HepG2 (cell line): ENCODE data around the gene SCAF4. TPM values are rescaled to one million over a fixed set of nuclear protein-coding genes. Genes with fewer than 3 reads are reported as not detected.

Experiments
- EEA1 ChIP-seq: sonication (generic); formaldehyde crosslinking; IDR thresholded peaks from 2 replicates; pipeline ENCODE4 v1.5.1; 2020; ENCODE audit warnings: mild to moderate bottlenecking, missing genetic modification reagents, borderline replicate concordance
- FOSL1 ChIP-seq: sonication (generic); formaldehyde crosslinking; IDR thresholded peaks from 2 replicates; pipeline ENCODE4 v1.9.0; 2021; ENCODE audit warnings: missing genetic modification reagents, borderline replicate concordance
- FOXP4 ChIP-seq: sonication (generic); formaldehyde crosslinking; IDR thresholded peaks from 2 replicates; pipeline ENCODE4 v1.4.0; 2020; ENCODE audit warnings: missing genetic modification reagents
- GLI4 ChIP-seq: sonication (generic); formaldehyde crosslinking; IDR thresholded peaks from 2 replicates; pipeline ENCODE4 v1.5.1; 2020; ENCODE audit warnings: missing genetic modification reagents, mild to moderate bottlenecking, moderate library complexity, borderline replicate concordance
- HIC2 ChIP-seq: sonication (generic); formaldehyde crosslinking; IDR thresholded peaks from 2 replicates; pipeline ENCODE4 v1.9.0; 2022; ENCODE audit warnings: low read depth, missing genetic modification reagents
- JUND ChIP-seq: sonication (generic); formaldehyde crosslinking; IDR thresholded peaks from 2 replicates; pipeline ENCODE4 v1.8.0; 2022; ENCODE audit warnings: mild to moderate bottlenecking, missing genetic modification reagents
- KLF6 ChIP-seq: IDR thresholded peaks from 2 replicates; pipeline ENCODE4 v1.8.0; 2016; ENCODE audit warnings: missing biosample characterization, missing genetic modification reagents
- RAD51 ChIP-seq: fragments of 450-650 bp; IDR thresholded peaks from 2 replicates; pipeline ENCODE4 v1.6.1; 2016; ENCODE audit warnings: borderline replicate concordance
- RFX3 ChIP-seq: IDR thresholded peaks from 2 replicates; pipeline ENCODE4 v1.6.1; 2016; ENCODE audit warnings: missing biosample characterization, missing genetic modification reagents
- SMAD1 ChIP-seq: sonication (generic); formaldehyde crosslinking; IDR thresholded peaks from 2 replicates; pipeline ENCODE4 v1.4.0; 2020; ENCODE audit warnings: missing genetic modification reagents, low read depth, mild to moderate bottlenecking, borderline replicate concordance
- ZFP36L1 ChIP-seq: sonication (generic); formaldehyde crosslinking; IDR thresholded peaks from 2 replicates; pipeline ENCODE4 v1.8.0; 2022; ENCODE audit warnings: mild to moderate bottlenecking, missing genetic modification reagents, moderate library complexity
- ZMYM2 ChIP-seq: sonication (generic); formaldehyde crosslinking; IDR thresholded peaks from 2 replicates; pipeline ENCODE4 v1.8.0; 2022; ENCODE audit warnings: mild to moderate bottlenecking, missing genetic modification reagents
- ZNF253 ChIP-seq: sonication (generic); formaldehyde crosslinking; IDR thresholded peaks from 2 replicates; pipeline ENCODE4 v1.8.0; 2022; ENCODE audit warnings: mild to moderate bottlenecking, missing genetic modification reagents, borderline replicate concordance
- ZNF318 ChIP-seq: sonication (generic); formaldehyde crosslinking; IDR thresholded peaks from 2 replicates; pipeline ENCODE4 v1.4.0; 2020; ENCODE audit warnings: mild to moderate bottlenecking, missing genetic modification reagents
- ZNF337 ChIP-seq: sonication (generic); formaldehyde crosslinking; IDR thresholded peaks from 2 replicates; pipeline ENCODE4 v1.5.1; 2020; ENCODE audit warnings: missing genetic modification reagents, low read depth, mild to moderate bottlenecking, borderline replicate concordance
- ZNF550 ChIP-seq: sonication (generic); formaldehyde crosslinking; IDR thresholded peaks from 2 replicates; pipeline ENCODE4 v1.4.0; 2020; ENCODE audit warnings: mild to moderate bottlenecking, missing genetic modification reagents, borderline replicate concordance
- ZNF773 ChIP-seq: sonication (generic); formaldehyde crosslinking; IDR thresholded peaks from 2 replicates; pipeline ENCODE4 v1.4.0; 2020; ENCODE audit warnings: missing genetic modification reagents, borderline replicate concordance
- ZNF777 ChIP-seq: sonication (generic); formaldehyde crosslinking; IDR thresholded peaks from 2 replicates; pipeline ENCODE4 v1.4.0; 2020; ENCODE audit warnings: missing genetic modification reagents
- polyA plus RNA-seq, 8 experiments: library from polyadenylated mRNA; depleted of rRNA in 3 of 8; stranded (reverse) in 7 of 8; unstranded in 1 of 8; fragments of >200 nt; fragmentation: Illumina TruSeq in 4 of 8; extraction: Trizol in 4 of 8; gene quantifications; 2 replicates each; pipeline versions ENCODE4 v1.2.1 to v1.2.3, GENCODE V29; 2011 to 2016; ENCODE audit warnings: low read depth in 4 of 8, missing spikeins in 1 of 8, mixed read lengths in 1 of 8; ENCODE audit not compliant: insufficient read depth in 1 of 8
- total RNA-seq, 5 experiments: library from RNA; depleted of rRNA; stranded (reverse); fragments of >200 nt; fragmentation: Illumina TruSeq; extraction: Trizol; gene quantifications; 2 replicates each; pipeline ENCODE4 v1.2.3, GENCODE V29; 2016; ENCODE audit warnings: low read depth in 1 of 5

The SCAF4 gene
- total and polyA plus RNA-seq, 2 of the 13 experiments (the other 11 are each of a cell fraction or from before 2014, with no cell fraction given), result 9.1 to 11.5 TPM

GRCh38 chr21:31731857-31732596 lies at the start of gene SCAF4 (continued):
- TF ChIP-seq HIC2 (CRISPR knock-in tag) (no peak), KLF6 (CRISPR knock-in tag) (peak; percentile 74), ZFP36L1 (CRISPR knock-in tag) (no peak), RFX3 (CRISPR knock-in tag) (no peak), ZNF253 (no peak), ZNF550 (no peak), RAD51 (no peak), ZNF337 (CRISPR knock-in tag) (no peak), ZNF318 (CRISPR knock-in tag) (no peak), SMAD1 (CRISPR knock-in tag) (no peak), JUND (0 out of 2 replicates have a peak, but pooled peaks have one; percentile 5), ZMYM2 (no peak), ZNF773 (CRISPR knock-in tag) (peak; percentile 58; the same call in 1 of the 2 replicates), GLI4 (CRISPR knock-in tag) (no peak), ZNF777 (CRISPR knock-in tag) (peak; percentile 41; the same call in 1 of the 2 replicates), FOXP4 (no peak), FOSL1 (CRISPR knock-in tag) (no peak), EEA1 (no peak; the same call in 1 of the 2 replicates)
